Skeletal muscle satellite cell (primary cell): ENCODE measurements around the gene AP1AR.
"Not testable (repeated sequence)": the region's sequence is repeated elsewhere in the genome, so short reads cannot be mapped to it uniquely, and the experiment has no call there.

Source experiments
- H3K27me3 ChIP-seq: 2 replicates; pipeline ENCODE4 v1.7.0; 2013; ENCODE audit warnings: low read length; ENCODE audit not compliant: control insufficient read depth, insufficient read depth
- H3K36me3 ChIP-seq: 2 replicates; pipeline ENCODE4 v1.7.0; 2013; ENCODE audit warnings: mild to moderate bottlenecking, control low read depth, low read length; ENCODE audit not compliant: insufficient read depth
- H3K4me1 ChIP-seq: 2 replicates; pipeline ENCODE4 v1.7.0; 2013; ENCODE audit warnings: low read length; ENCODE audit not compliant: control insufficient read depth, insufficient read depth
- H3K4me2 ChIP-seq: 2 replicates; pipeline ENCODE4 v1.7.0; 2013; ENCODE audit warnings: mild to moderate bottlenecking, low read length
- H3K4me3 ChIP-seq: 2 replicates; pipeline ENCODE4 v1.7.0; 2013; ENCODE audit warnings: low read length
- H3K9ac ChIP-seq: 2 replicates; pipeline ENCODE4 v1.7.0; 2013; ENCODE audit warnings: mild to moderate bottlenecking, low read depth, low read length, moderate library complexity
- H3K9me3 ChIP-seq: replicated peaks from 2 replicates; pipeline ENCODE4 v1.7.0; 2013; ENCODE audit warnings: mild to moderate bottlenecking, control low read depth, low read length

Gene AP1AR

DNA sequence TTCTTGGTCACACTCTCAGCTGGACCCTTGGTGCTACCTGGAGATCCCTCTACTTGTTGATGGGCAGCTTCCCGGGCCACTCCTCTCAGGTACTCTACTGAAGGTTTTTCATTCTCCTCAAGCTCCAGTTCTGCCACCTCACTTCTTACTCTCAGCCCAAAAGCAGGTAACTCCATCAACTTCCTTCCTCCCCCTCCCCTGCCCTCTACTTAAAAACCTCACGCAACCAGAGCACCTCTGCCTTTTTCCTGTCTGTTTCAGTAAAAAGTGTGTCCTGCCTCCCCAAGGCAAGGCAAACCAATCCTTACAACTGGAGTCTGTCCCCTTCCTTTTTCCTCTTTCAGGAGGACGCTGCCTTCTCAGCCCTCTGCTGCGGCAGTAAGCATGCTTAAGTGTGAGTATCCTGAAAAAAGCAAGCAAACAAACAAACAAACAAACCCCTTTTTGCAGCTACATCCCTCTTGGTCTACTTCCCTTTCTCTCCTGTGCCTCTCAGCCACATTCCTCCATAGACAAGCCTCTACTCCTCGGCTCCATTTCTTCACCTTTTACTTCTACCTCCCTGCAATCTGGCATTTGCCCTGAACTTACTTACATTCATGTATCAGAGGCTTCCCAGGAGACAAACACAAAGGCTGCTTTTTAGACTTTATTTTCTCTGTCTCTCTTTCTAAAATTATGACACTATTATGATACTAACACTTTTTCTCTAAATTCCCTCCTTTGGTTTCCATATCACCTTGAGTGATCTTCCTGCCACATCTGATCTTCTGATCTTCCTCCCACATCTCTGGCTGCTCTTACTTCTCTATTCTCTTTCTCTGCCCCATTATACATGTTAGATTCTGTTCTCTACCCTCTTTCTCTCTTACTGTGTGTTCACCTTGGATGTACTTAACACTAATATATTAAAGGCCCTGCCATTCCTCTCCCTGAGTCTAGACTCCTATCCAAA is 71.0 kb downstream of the AP1AR start:
- Histone ChIP-seq H3K4me1 (no peaks in the 10 kb centered on the region), H3K4me3 (no peak overlapping the region), H3K9me3 (no peaks in the 10 kb centered on the region), H3K4me2 (no peak overlapping the region), H3K27me3 (no peaks in the 10 kb centered on the region), H3K36me3 (no peaks in the 10 kb centered on the region), H3K9ac (no peak overlapping the region)

GRCh38 chr4:112305477-112305876 is 73.9 kb downstream of the AP1AR start:
- not testable (repeated sequence) for H3K9me3 ChIP-seq, H3K27me3 ChIP-seq, H3K9ac ChIP-seq, H3K4me1 ChIP-seq, H3K4me2 ChIP-seq, H3K36me3 ChIP-seq, H3K4me3 ChIP-seq

- H3K4me3 ChIP-seq, H3K9me3 ChIP-seq, H3K36me3 ChIP-seq, H3K4me1 ChIP-seq, H3K4me2 ChIP-seq, H3K9ac ChIP-seq, H3K27me3 ChIP-seq: not testable (repeated sequence)
Observed at GRCh38 chr4:112309263-112309791, 77.7 kb downstream of the AP1AR start.

- Histone ChIP-seq H3K36me3 (no peaks in the 10 kb centered on the region), H3K4me1 (no peaks in the 10 kb centered on the region)
Observed at GRCh38 chr4:112311516-112311915, 79.9 kb downstream of the AP1AR start.

GRCh38 chr4:112312610-112313239 is 81.1 kb downstream of the AP1AR start:
- H3K4me2 ChIP-seq = no peak overlapping the region
- no peaks in the 10 kb centered on the region for H3K9me3 ChIP-seq
- H3K36me3 ChIP-seq = no peaks in the 10 kb centered on the region
- no peak overlapping the region for H3K4me3 ChIP-seq
- H3K27me3 ChIP-seq = no peaks in the 10 kb centered on the region
- H3K4me1 ChIP-seq = no peaks in the 10 kb centered on the region
- H3K9ac ChIP-seq = no peak overlapping the region

More at GRCh38 chr4:112311516-112311915, 79.9 kb downstream of the AP1AR start:
- Histone ChIP-seq H3K9me3 (no peaks in the 10 kb centered on the region), H3K4me2 (no peak overlapping the region), H3K9ac (no peak overlapping the region), H3K4me3 (no peak overlapping the region), H3K27me3 (no peaks in the 10 kb centered on the region)

DNA sequence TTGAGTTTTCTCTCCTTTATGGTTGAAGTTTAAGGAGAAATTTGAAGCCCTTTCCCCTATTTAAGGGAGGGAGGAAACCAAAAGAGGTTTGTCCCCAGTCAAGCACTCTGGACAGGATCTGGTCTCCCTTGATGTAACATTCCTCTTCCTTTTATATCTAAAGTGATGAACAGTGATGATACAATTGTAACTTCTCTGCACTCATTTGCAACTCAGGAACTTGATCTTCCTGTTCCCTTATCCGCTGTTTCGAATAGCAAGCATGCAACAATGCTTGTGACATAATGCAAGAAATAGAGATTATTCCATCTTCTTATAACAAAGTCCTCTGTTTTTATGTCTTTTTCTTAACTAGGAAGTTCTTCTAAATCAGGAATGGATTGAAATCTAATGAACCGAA is 83.9 kb downstream of the AP1AR start:
- Histone ChIP-seq H3K4me3 (no peak overlapping the region), H3K4me2 (no peak overlapping the region), H3K9ac (no peak overlapping the region), H3K9me3 (no peaks in the 10 kb centered on the region), H3K27me3 (no peaks in the 10 kb centered on the region), H3K36me3 (no peaks in the 10 kb centered on the region), H3K4me1 (no peaks in the 10 kb centered on the region)

- no peaks in the 10 kb centered on the region for H3K4me1 ChIP-seq
Observed at GRCh38 chr4:112316360-112316759, 84.8 kb downstream of the AP1AR start.

GRCh38 chr4:112318239-112319142 is 86.9 kb downstream of the AP1AR start:
- no peaks in the 10 kb centered on the region for H3K36me3 ChIP-seq
- H3K4me3 ChIP-seq = no peak overlapping the region
- no peak overlapping the region for H3K4me2 ChIP-seq
- H3K9me3 ChIP-seq = no peaks in the 10 kb centered on the region
- no peaks in the 10 kb centered on the region for H3K27me3 ChIP-seq
- no peak overlapping the region for H3K9ac ChIP-seq
- H3K4me1 ChIP-seq = no peaks in the 10 kb centered on the region

More at GRCh38 chr4:112316360-112316759, 84.8 kb downstream of the AP1AR start:
- no peak overlapping the region for H3K4me3 ChIP-seq
- H3K9me3 ChIP-seq = no peaks in the 10 kb centered on the region
- no peak overlapping the region for H3K9ac ChIP-seq
- no peak overlapping the region for H3K4me2 ChIP-seq
- no peaks in the 10 kb centered on the region for H3K36me3 ChIP-seq
- no peaks in the 10 kb centered on the region for H3K27me3 ChIP-seq
